Right lung (tissue), 5 donors: Measurements from ENCODE around the gene HRH1. TPM values are rescaled to one million over a fixed set of nuclear protein-coding genes. Genes with fewer than 3 reads are reported as not detected.
"Not testable (repeated sequence)": the region's sequence is repeated elsewhere in the genome, so short reads cannot be mapped to it uniquely, and the experiment has no call there.

Experiments used
- DNase-seq, 2 donors: peaks; one replicate each; pipeline ENCODE4 v3.0.0-alpha.2; 2013
- polyA plus RNA-seq, 5 donors: library from polyadenylated mRNA; unstranded; fragments of 120-200 nt; gene quantifications; one replicate each; pipeline versions ENCODE4 v1.2.1 to v1.2.3, GENCODE V29; 2013; ENCODE audit warnings: inconsistent platforms in 1 of 5, low replicate concordance in 1 of 5; ENCODE audit not compliant: insufficient read length in 5 of 5, insufficient read depth in 1 of 5

HRH1 gene
- polyA plus RNA-seq, 5 donors: 3.5 to 5.9 (median 5.4) TPM

DNA sequence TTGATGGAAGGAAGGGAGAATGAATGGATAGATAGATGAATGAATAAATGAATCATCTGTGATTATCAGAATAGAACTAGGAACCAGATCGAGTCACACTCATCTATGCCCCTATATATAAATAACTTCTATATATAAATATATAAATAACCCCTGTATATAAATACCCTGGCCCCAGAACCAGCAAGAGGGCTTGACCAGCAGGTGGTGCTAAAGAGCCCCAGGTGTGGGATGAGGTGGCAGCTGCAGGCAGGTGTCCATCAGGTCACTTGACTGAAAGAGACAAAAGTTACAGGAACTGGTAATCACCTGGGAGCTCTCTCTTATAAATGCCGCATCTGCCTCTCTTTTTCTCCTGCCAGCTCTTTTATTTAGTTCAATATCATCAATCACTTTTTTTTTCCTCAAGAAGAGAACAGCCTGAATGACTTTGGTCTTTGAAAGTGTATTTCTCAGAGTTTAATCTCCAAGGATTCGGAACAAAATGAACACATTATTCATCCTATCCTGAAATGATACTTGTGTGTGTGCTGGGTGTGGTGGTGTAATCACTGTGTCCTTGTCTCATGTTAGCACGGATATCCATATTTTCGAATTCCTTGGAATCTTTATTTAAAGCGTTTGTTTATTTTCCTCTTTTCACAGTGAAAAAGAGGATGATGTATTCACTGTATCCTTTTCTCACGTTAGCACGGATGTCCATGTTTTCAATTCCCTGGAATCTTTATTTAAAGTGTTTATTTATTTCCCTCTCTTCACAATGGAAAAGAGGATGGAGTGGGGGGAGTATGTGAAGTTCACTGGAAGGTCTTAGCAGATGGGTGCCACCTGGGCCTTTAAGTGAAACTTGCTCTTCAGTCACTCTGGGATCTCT lies 82.5 kb downstream of the HRH1 start:
- peak; percentile 6 to 16 for DNase-seq

DNA sequence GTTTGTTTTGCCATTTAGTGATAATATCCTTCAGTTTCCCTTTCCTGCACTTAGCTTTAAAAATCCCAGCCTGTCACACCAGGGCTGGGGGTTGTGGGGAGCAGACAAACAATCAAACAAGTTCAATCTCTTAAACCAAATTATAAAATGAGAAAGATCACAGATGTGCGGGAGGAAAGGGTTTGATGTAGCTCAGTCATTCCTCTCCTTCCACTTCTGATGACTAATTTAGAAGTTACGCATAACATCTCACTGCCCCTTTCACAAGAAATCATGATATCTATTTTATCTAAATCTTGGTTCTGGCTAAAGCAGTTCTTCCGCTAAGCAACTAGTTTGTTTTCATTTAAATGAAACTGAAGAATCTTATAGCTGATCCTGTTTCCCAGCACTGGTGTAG lies 83.8 kb downstream of the HRH1 start:
- DNase-seq: no peak

DNA sequence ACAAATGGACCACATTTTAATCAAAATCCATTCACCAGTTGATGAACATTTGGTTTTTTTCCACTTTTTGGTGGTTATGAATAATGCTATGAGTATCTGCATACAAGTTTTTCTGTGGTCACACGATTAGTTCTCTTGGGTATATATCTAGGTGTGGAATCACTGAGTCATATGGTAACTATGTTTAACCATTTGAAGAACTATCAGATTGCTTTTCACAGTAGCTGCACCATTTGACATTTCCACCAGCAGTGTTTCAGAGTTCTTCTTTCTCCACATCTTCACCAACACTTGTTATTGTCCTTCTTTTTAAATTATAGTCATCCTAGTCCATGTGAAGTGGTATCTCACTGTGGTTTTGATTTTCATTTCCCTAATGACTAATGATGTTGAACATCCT lies 84.6 kb downstream of the HRH1 start:
- DNase-seq: no peak

DNA sequence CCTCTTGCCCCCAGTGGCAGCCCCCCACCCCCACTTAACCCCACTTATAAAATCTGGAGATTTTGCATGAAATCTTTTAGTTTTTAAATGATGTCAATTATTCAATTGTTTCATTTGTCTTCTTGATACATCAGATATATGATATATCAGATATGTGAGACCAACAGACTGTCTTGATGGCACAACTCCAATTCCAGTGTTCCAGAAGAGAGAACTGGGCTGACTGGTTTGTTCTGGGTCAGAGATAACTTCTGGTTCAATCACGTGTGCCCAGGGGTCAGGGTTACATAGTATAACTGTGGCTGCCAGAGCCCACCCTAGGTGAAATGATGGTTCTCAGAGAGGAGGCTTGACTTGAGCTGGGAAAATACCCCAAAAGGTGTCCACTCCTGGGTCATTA lies 85.5 kb downstream of the HRH1 start:
- no peak for DNase-seq

DNA sequence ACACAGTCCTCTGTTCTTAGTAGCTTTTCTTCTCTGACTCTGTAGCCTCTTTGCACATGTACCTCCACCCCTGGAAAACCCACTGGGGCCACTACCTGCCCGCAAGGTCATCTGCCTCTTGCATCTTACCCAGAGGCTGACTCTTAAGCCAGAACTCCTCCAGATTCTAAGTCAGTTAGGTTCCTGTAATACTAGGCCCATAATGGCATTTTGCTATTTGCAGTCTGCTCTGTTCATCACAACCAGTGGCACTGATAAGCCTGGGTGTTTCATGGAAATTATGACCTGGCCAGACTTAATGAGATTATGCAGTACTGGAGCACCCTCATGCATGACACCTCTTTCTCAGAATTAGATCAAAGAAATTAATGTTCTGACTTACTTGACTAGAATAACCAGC lies 86.2 kb downstream of the HRH1 start:
- DNase-seq: no peak

DNA sequence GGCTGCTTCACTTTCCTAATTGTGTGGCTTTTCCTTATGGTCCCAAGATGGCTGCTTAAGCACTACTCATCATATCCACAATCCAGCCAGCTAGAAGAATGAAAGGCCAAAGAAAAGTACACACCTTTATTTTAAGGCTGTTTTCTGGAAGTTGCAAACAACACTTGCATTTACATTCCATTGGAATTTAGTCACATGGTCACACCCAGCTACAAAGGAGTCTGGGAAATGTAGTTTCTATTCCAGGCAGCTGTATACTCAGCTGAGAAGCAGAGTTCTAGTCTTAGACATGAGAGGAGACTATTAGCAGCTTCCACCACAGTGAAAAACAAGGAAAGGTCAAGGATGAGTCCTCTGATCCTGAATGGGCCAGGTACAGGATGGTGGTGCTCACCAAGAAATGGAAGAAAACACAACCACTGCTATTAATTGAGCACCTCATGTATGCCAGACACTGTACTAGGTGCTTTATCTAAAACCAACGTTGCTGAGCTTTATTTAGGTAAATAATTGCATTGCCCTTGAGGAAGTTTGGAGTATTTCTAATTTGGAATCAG lies 89.9 kb downstream of the HRH1 start:
- no peak for DNase-seq

DNA sequence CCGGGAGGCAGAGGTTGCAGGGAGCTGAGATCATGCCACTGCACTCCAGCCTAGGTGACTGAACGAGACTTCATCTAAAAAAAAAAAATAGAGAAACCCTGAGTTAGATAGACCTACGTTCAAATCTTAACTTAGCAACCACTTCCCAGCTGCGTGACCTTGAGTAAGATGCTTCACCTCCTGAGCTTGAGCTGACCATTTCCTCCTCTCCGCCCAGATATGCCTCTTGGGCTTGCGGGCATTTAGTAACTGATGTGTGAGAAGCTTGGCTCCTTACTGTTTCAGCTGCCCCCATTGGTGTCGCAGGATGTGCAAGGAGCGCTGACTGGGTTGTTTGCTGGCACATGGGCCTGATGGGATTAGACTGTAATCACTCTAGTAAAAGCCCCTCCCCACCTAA lies 91.0 kb downstream of the HRH1 start:
- no peak for DNase-seq

DNA sequence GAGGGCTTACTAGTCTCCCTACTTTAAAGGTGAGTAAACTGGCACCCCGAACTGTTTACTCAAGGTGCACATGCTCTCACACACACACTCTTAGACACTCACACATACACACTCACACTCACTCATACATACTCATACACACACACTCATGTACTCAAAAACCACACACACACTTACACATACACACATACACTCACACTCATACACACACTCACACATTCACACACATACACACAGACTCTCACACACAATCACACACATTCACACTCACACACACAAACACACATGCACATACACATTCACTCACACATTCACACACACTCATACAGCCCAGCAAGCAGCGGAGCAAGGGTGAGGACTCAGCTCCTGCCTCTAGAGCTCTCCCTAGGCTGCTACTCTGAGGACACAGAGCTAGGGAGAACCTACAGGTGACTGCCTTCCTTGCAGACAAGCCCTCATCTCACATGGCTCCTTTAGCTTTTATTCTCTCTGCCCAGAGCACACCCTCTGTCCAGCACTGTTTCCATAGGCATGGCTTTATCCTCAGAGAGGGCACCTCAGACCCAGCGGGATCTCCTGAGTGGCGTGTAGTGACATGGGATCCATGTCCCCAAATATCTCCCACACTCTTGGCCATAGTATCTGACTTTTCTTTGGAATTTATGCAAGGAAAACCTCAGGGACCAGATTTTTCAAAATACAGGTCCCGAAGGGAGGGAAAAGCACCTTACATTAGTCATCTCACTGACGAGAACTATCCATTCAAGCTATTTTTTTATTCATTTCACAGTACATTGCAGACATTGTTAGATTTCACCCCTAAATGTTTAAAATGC lies 91.8 kb downstream of the HRH1 start:
- DNase-seq: no peak

DNA sequence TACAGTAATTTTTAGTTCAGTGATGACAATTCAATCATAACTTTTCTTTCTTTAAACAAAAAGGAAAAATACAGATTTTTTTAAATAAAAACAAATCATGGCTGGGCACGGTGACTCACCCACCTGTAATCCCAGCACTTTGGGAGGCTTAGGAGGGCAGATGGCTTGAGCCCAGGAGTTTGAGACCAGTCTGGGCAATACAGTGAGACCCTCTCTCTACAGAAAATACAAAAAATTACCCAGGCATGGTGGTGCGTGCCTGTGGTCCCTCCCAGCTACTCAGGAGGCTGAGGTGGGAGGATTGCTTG lies 92.3 kb downstream of the HRH1 start:
- DNase-seq: no peak

DNA sequence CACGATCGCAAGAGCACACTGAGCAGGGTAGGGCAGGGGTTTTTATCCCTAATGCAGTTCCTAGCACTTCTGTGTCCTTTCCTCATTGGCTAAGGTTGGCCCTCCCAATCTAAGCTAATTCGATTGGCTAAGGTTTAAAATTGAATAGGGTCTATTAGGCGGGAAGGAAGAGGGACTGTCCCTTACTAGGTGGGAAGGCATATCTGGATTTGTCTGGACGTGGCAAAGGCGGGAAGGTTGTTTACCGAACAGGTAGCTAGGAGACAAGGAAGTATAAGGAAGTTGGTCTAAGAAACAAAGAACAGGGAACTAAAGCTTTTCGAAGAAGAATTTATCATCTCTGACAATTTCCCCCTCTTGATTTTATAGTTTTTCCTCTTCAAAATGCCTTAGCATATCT lies 93.1 kb downstream of the HRH1 start:
- DNase-seq: no peak

DNA sequence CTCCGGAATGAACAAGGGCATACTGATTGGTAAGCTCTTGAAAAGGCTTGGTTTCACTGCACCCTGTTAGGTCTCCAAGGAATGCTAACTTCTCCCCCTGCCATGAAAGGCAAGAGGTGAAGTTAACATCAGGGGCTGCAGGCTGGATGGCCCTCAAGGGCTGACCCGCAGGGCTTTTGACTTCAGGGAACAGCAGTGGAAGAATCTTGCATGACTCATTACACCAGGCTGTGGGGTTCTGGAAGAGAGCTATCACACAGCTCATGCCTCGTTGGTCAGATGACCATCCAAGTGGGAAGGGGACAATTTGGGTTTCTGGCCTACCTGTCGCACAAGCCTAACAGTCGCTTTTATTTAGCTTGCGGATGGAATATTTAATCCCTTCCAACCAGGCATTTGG lies 94.3 kb downstream of the HRH1 start:
- DNase-seq: no peak

DNA sequence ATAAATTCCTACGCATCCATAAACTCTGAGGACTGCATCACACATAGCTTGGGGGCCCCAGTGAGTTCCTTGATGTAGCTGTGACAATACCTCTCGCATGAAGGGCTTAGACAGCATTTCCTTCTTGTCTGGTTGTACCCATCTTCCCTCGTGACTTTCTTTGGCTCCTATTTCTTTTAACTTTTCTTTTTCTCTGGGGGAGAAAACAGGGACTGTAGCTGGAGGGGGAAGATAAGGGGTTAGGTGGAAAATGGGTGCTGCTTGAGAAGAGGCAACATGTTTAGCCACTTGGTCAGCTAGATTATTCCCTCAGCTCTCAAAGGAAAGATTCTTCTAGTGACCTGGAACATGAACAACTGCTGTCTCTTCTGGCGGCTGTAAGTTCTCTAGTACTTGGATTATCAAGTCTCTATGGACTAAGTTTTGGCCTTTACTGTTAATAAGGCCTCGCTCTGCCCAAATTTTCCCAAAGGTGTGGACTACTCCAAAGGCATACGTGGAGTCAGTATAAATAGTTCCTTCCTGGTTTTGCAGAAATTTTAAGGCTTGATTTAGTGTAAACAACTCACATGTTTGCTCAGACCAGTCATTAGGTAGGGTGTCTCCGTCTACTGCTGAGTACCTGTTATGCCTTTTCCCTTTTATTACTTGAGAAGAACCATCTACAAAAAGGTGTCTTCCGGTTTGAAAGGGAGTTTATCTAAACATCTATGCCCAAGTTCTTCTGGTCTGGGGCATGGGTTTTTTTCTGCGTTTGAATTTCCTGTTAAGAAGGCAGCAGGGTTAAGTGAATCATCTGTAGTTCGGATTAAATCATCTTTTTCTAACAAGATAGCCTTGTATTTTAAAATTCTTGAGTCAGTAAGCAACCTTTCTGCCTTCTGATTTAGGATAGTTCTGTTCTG lies 96.9 kb downstream of the HRH1 start:
- no peak for DNase-seq

DNA sequence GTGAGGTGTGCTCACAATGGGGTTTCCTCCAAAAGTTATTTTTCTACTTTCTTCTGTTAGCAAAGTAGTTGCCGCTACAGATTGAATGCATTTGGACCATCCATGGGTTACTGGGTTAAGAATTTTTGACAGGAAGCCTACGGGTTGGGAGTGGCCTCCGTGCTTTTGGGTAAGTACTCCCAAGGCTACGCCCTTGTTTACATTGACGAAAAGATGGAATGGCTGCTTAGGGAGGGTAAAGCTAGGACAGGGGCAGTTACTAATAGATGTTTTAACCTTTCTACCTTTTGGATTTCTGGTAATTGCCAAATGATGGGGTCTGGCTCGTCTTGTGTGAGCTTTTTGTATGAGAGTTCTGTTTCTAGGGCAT lies 97.5 kb downstream of the HRH1 start:
- no peak for DNase-seq

DNA sequence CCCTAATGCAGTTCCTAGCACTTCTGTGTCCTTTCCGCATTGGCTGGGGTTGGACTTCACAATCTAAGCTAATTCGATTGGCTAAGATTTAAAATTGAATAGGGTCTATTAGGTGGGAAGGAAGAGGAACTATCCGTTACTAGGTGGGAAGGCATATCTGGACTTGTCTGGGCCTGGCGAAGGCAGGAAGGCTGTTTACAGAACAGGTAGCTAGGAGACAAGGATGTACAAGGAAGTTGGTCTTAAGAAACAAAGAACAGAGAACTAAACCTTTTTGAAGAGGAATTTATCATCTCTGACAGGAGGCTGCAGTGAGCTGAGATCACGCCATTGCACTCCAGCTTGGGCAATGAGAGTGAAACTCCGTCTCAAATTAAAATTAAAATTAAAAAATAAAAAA lies 100.6 kb downstream of the HRH1 start:
- DNase-seq: no peak

DNA sequence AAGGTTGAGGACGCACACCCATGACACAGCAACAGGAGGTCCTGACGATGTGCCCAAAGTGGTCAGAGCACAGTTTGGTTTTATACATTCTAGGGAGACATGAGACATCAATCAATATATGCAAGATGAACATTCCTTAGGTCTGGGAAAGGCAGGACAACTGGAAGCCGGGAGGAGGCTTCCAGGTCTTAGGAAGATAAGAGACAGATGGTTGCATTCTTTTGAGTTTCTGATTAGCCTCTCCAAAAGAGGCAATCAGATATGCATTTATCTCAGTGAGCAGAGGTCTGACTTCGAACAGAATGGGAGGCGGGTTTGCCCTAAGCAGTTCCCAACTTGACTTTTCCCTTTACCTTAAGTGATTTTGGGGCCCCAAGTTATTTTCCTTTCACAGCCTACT lies 101.2 kb downstream of the HRH1 start:
- not testable (repeated sequence) for DNase-seq

DNA sequence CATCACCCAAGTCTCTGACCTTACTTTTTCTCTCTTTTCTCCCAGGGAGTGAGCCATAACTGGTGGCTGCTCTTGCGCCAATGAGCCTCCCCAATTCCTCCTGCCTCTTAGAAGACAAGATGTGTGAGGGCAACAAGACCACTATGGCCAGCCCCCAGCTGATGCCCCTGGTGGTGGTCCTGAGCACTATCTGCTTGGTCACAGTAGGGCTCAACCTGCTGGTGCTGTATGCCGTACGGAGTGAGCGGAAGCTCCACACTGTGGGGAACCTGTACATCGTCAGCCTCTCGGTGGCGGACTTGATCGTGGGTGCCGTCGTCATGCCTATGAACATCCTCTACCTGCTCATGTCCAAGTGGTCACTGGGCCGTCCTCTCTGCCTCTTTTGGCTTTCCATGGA lies 104.7 kb downstream of the HRH1 start:
- no peak for DNase-seq

DNA sequence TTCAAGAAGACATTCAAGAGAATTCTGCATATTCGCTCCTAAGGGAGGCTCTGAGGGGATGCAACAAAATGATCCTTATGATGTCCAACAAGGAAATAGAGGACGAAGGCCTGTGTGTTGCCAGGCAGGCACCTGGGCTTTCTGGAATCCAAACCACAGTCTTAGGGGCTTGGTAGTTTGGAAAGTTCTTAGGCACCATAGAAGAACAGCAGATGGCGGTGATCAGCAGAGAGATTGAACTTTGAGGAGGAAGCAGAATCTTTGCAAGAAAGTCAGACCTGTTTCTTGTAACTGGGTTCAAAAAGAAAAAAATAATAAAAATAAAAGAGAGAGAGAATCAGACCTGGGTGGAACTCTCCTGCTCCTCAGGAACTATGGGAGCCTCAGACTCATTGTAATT lies 106.2 kb downstream of the HRH1 start:
- DNase-seq: no peak

DNA sequence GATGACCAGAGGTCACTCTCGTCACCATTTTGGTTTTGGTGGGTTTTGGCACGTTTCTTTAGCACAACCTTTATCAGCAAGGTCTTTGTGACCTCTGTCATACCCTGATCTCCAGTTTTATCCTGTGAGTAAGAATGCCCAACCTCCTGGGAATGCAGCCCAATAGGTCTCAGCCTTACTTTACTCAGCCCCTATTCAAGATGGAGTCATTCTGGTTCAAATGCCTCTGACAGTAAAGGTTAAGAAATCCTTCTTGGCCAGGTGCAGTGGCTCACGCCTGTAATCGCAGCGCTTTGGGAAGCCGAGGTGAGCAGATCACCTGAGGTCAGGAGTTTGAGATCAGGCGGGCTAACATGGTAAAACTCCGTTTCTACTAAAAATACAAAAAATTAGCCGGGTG lies 114.7 kb downstream of the HRH1 start:
- no peak for DNase-seq

DNA sequence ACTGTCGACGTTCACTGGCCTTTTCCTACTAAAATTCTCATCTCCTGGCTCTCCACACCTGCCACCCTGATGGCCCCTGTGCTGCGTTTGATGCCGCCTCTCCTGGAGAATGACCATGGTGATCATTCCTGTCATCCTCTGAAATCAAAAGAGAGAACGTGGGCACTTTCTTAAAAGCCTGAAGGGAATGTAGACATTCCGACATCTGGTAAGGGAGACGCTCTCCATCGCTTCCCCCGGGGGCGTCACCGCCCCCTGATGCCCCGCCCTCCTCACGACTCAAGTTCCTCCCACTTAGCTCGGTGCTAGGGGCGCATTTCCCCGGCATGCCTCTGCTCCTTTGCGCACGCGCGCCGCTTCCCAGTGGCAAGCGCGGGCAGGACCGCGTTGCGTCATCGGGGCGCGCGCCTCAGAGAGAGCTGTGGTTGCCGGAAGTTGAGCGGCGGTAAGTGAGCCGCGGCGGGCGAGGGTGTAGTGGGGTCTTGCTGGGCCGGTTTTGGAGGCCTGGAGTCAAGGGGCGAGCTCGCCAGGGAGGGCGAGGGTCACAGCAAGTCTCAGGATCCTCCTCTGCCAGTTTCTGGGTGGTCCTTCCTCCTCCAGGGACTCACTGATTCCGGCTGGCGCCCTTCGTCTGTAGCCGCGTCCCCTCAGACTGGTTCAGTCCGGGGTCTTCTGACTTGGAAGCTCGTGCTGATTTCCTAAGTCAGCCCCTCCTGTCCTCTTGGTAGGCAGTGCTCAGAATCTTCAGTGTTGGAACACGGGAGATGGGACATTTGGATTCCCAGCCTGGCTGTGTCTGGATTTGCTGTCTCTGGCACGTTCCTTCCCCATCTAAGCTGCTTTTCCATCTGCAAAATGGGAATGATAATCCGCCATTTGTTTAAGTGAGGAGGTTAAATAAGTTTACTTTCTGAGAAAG lies 118.0 kb downstream of the HRH1 start, which contains the start of gene ATG7:
Gene ATG7 (plus strand): TSS at position 412 of the 919 bp plus-strand sequence. CDS start 26,299 bp downstream, outside the sequence.
- peak; percentile 96 for DNase-seq

DNA sequence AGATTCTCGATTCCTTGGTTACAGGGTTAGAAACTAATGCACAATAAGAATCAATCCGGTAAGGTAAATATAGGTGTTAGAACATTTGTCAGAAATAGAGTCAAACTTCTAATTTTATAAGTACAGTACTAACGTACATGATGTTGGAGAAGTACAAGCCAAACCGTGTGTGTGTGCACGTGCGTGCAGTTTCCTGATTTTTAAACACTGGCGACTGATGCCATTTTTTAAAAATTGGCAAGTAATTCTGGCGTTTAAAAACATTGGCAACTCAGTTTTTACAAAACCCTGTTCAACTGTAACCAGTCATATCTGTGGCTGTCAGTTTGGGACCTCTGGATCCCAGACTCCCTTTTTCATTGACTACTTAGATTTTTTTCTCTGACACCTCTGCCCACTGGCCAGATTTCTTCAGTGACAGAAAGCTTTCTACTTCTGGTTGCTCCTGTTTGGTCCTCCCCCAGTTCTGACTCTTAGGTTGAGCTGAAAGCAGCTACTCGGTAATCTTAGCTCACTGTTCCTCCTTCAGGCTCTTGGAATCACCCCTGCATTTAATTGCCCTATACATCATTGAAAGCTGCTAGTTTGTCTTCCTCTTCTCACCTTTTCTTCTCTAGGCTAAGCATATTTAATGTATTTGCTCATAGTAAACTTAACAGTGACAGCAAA lies 118.7 kb downstream of the HRH1 start:
- no peak for DNase-seq
